ENCODE measurements around the gene LGI4.

LGI4 gene

GRCh38 chr19:35114353-35115176, 20.3 kb downstream of the LGI4 start:
- Histone ChIP-seq H3K79me2 (ENCODE audit: insufficient read depth, low read depth) (no peaks in the 10 kb centered on the region), H3K9ac (no peak overlapping the region), H4K20me1 (ENCODE audit: insufficient read depth) (no peaks in the 10 kb centered on the region), H3K36me3 (ENCODE audit: insufficient read depth) (no peaks in the 10 kb centered on the region), H3K4me1 (ENCODE audit: low read depth, poor library complexity, severe bottlenecking) (no peaks in the 10 kb centered on the region), H3K27me3 (ENCODE audit: insufficient read depth, low read depth) (peaks cover 32% of the 10 kb centered on the region), H3K4me3 (IDR thresholded peaks at IDR 0.05; ENCODE audit: insufficient read depth, low read depth, low read length) (no peak overlapping the region), H3K4me2 (no peak overlapping the region), H2AFZ (ENCODE audit: low read depth) (no peak overlapping the region), H3K27ac (no peak overlapping the region)
- peak; percentile 75 for TF ChIP-seq CTCF (conservative IDR thresholded peaks at IDR 0.05; ENCODE audit: low read depth, low read length)

DNA sequence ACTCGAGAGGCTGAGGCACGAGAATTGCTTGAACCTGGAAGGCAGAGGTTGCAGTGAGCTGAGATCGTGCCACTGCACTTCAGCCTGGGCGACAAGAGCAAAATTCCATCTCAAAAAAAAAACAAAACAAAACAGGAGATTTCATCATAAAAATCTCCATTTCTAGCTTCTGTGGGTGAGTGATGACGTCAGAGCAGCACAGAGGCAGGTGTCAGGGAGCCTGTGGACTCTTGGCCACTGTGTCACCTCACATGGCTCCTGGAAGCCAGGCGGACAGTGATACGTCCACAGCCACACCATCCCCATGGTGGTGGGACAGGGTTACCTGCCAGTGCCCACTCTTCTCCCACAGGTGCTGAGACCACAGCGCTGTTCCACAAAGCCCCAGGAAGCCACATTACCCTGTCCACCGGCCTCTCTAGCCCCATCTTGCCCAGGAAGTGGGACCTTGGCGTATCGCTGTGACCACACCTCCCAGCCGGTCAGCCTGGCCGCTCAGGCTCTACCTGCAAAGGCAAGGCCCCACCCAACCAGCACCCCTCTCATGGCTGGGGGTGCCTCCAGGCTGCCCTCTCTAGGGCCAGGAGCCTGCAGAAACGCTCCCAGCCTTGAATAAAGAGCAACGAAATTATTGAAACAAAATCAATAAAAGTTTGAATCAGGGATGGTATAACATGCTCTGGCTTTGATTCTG, 21.7 kb downstream of the LGI4 start:
- H3K4me3 ChIP-seq (IDR thresholded peaks at IDR 0.05; ENCODE audit: insufficient read depth, low read depth, low read length), result no peak overlapping the region
- TF ChIP-seq CTCF (conservative IDR thresholded peaks at IDR 0.05; ENCODE audit: low read depth, low read length), result no peak
- no peaks in the 10 kb centered on the region for H3K4me1 ChIP-seq (ENCODE audit: low read depth, poor library complexity, severe bottlenecking)
- H3K4me2 ChIP-seq, result no peak overlapping the region
- no peaks in the 10 kb centered on the region for H3K79me2 ChIP-seq (ENCODE audit: insufficient read depth, low read depth)
- H3K27ac ChIP-seq, result no peak overlapping the region
- peaks cover 22% of the 10 kb centered on the region; the same call in 1 of the 2 replicates for H3K27me3 ChIP-seq (ENCODE audit: insufficient read depth, low read depth)
- H3K36me3 ChIP-seq (ENCODE audit: insufficient read depth), result no peaks in the 10 kb centered on the region
- H3K9ac ChIP-seq, result no peak overlapping the region
- H4K20me1 ChIP-seq (ENCODE audit: insufficient read depth), result no peaks in the 10 kb centered on the region
- H2AFZ ChIP-seq (ENCODE audit: low read depth), result no peak overlapping the region

GRCh38 chr19:35110974-35111373, 23.9 kb downstream of the LGI4 start:
- no peaks in the 10 kb centered on the region for H3K36me3 ChIP-seq (ENCODE audit: insufficient read depth)
- peaks cover 16% of the 10 kb centered on the region; the same call in 1 of the 2 replicates for H3K27me3 ChIP-seq (ENCODE audit: insufficient read depth, low read depth)
- H3K4me2 ChIP-seq, result no peak overlapping the region
- no peaks in the 10 kb centered on the region for H3K79me2 ChIP-seq (ENCODE audit: insufficient read depth, low read depth)
- no peaks in the 10 kb centered on the region for H3K4me1 ChIP-seq (ENCODE audit: low read depth, poor library complexity, severe bottlenecking)
- no peaks in the 10 kb centered on the region for H4K20me1 ChIP-seq (ENCODE audit: insufficient read depth)
- H3K4me3 ChIP-seq (IDR thresholded peaks at IDR 0.05; ENCODE audit: insufficient read depth, low read depth, low read length), result no peak overlapping the region
- H2AFZ ChIP-seq (ENCODE audit: low read depth), result no peak overlapping the region
- no peak overlapping the region for H3K9ac ChIP-seq
- H3K27ac ChIP-seq, result no peak overlapping the region
- no peak for TF ChIP-seq CTCF (conservative IDR thresholded peaks at IDR 0.05; ENCODE audit: low read depth, low read length)

DNA sequence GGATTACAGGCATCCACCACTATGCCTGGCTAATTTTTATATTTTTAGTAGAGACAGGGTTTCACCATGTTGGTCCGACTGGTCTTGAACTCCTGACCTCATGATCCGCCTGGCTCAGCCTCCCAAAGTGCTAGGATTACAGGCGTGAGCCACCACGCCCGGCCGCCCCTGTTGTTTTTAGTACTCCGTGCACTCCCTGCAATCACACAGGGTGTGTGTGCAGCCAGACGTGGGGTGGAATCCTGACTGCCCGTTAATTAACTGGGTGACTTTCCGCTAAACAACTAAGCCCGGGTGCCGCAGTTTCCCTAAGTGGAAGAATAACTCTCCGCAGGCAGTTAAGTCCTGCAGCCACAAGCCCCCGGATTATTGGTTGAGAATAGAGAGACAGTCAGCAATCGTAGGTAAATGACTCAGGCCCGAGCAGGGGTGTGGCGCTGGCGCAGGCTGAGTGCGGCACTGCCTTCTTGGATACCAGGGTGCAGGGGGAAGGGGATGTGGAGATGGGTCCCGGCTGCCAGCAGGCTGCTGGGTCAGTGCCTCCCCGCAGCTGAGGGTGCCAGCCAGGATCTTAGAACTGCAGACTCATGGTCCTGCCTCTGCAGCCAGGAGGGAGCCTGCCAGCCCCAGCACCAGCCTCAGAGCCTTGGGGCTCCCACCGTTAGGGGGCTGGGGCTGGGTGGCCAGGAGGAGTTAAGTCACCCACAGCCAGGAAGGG, 25.3 kb downstream of the LGI4 start:
- H3K27ac ChIP-seq, result no peak overlapping the region

More for the DNA sequence above, 25.3 kb downstream of the LGI4 start:
- no peaks in the 10 kb centered on the region for H3K36me3 ChIP-seq (ENCODE audit: insufficient read depth)
- H3K79me2 ChIP-seq (ENCODE audit: insufficient read depth, low read depth), result no peaks in the 10 kb centered on the region
- H3K27me3 ChIP-seq (ENCODE audit: insufficient read depth, low read depth), result peaks cover 13% of the 10 kb centered on the region; the same call in 1 of the 2 replicates
- H4K20me1 ChIP-seq (ENCODE audit: insufficient read depth), result no peaks in the 10 kb centered on the region
- H3K4me2 ChIP-seq, result no peak overlapping the region
- H2AFZ ChIP-seq (ENCODE audit: low read depth), result no peak overlapping the region
- H3K4me1 ChIP-seq (ENCODE audit: low read depth, poor library complexity, severe bottlenecking), result no peaks in the 10 kb centered on the region
- no peak for TF ChIP-seq CTCF (conservative IDR thresholded peaks at IDR 0.05; ENCODE audit: low read depth, low read length)
- no peak overlapping the region for H3K4me3 ChIP-seq (IDR thresholded peaks at IDR 0.05; ENCODE audit: insufficient read depth, low read depth, low read length)
- no peak overlapping the region for H3K9ac ChIP-seq

Data from KMS-11 (cell line).